D721Med (cell line): ENCODE measurements around the gene RTN4R.

Experiments
- DNase-seq: peaks from one replicate; pipeline ENCODE4 v3.0.0; 2011; ENCODE audit warnings: low spot score; ENCODE audit not compliant: insufficient read length
- FAIRE-seq: peaks from 2 replicates; lab custom pipeline; 2011; peaks lifted over from hg19 to GRCh38; lab: Jason Lieb, UNC
- CTCF ChIP-seq: IDR thresholded peaks from 2 replicates; pipeline ENCODE4 v1.5.1; 2012; ENCODE audit warnings: mild to moderate bottlenecking, control low read depth; ENCODE audit not compliant: insufficient read depth; ENCODE audit errors: missing control alignments

The RTN4R gene

GRCh38 chr22:20206709-20207215, 61.4 kb downstream of the RTN4R start:
- FAIRE-seq, result no peak
- DNase-seq, result no peak
- no peak for TF ChIP-seq CTCF

DNA sequence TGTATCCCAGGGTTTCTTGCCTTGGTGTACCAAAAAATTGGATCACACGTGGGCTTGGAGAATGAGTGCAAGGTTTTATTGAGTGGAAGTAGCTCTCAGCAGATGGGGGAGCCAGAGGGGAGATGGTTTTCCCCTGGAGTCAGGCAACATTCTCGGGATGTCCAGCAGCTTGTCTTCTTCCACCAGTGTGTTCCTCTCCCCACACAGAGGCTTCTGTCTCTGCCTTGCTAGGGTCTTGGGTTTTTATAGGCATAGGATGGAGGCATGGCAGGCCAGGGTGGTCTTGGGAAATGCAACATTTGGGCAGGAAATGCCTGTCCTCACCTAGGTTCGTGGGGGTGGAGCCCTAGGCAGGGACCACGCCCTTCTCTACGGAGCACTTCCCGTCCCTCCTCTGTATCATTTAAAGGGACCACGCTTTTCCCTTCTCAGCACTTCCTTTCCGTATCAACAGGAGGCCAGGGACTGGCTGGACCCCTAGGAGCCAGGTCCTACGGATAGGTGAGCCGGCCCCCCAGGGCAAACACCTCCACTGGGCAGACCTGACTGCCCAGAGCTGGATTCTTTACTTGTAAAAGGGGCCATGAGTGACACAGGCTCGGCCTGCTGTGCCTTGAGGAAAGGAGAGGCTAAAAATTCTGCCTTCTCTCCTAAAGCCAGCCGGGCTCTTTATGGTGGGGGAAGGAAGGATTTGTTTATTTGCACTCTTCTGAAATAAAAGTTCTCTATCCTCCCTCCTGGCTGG, 62.0 kb downstream of the RTN4R start:
- FAIRE-seq (no peak), DNase-seq (no peak)
- TF ChIP-seq CTCF, result no peak

- TF ChIP-seq CTCF, result no peak
- DNase-seq, result no peak
Measured at GRCh38 chr22:20205464-20205963, 62.6 kb downstream of the RTN4R start.

DNA sequence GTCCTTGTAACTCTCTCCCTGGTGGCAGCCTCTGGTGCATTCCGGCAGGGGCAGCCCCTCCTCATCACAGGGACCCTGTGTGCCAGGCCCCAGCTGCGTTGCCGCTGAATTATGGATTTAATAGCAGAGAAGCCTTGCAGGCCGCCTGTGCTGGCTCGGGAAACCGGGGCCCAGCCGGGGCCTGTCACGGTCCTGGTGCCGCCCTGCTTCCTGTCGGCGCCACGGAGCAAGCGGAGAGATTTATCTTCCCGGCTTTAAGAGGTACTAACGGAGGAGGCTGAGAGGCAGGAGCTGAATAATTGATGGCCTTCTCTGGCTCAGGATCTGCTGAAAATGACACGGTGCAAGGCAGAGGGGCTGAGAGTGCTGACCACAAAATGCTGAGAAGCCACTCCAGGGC, 63.3 kb downstream of the RTN4R start:
- FAIRE-seq (no peak), DNase-seq (no peak)
- TF ChIP-seq CTCF, result no peak

More at GRCh38 chr22:20205464-20205963, 62.6 kb downstream of the RTN4R start:
- FAIRE-seq, result no peak

- TF ChIP-seq CTCF, result no peak
- DNase-seq, result no peak
- FAIRE-seq, result no peak
Measured at GRCh38 chr22:20204311-20204710, 63.8 kb downstream of the RTN4R start.

DNA sequence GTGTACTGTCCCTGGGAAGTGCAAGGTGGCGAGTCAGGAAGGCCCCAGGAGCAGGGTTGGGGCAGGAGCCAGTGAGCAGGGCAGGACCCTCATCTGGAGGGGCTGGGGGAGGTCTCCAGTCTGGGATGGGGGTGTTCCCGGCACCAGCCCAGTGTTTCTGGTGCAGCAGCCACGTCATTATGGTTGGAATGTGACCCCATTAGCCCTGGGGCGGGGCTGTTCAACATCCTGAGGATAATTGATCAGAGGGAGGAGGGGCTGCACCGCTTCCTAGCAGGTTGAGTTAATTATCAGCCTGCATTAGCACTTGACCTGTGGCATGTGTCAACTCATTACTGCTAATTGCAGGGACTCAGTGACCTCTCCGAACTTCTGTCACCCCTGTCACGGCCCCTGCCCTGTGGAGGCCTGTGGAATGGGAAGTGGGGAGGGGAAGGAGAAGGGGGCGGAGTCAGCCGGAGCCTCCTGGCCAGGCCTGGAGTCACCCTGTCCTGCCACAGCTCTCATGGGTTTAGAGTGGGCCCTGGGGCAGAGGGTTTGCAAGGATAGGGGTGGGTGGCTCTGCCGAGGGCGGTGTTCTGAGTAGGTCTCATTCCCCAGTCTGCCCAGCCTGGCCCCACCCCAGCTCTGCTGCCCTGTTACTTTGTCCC, 64.4 kb downstream of the RTN4R start:
- FAIRE-seq (no peak), DNase-seq (no peak)
- TF ChIP-seq CTCF, result no peak
